NCI-H2227 (cell line): ENCODE measurements around the gene LTBR.
A peak's percentile ranks its signal among the peaks of the same experiment; 100 is the strongest.
"Not testable (repeated sequence)": the region's sequence is repeated elsewhere in the genome, so short reads cannot be mapped to it uniquely, and the experiment has no call there.

ENCODE experiments used
- DNase-seq: peaks from one replicate; lab custom pipeline; 2025; ENCODE audit not compliant: unreplicated experiment; lab: John Stamatoyannopoulos, UW

LTBR gene

GRCh38 chr12:6423267-6424007 is 39.5 kb downstream of the LTBR start:
- DNase-seq: peak; percentile 77

- no peak for DNase-seq
These were observed 40.0 kb downstream of the LTBR start for GRCh38 chr12:6424008-6424347.

- DNase-seq: no peak
These were observed 40.9 kb downstream of the LTBR start for GRCh38 chr12:6424866-6425265.

GRCh38 chr12:6425590-6426531 is 41.9 kb downstream of the LTBR start:
- DNase-seq: no peak

- DNase-seq: no peak
These were observed 43.1 kb downstream of the LTBR start for GRCh38 chr12:6426882-6427671.

GRCh38 chr12:6427796-6428195 is 43.8 kb downstream of the LTBR start:
- DNase-seq: not testable (repeated sequence)

- no peak for DNase-seq
These were observed 44.4 kb downstream of the LTBR start for GRCh38 chr12:6428326-6428725.

- DNase-seq: peak; percentile 40
These were observed 46.4 kb downstream of the LTBR start for GRCh38 chr12:6430124-6430989.

- no peak for DNase-seq
These were observed 49.0 kb downstream of the LTBR start for GRCh38 chr12:6432991-6433390.

GRCh38 chr12:6434205-6435140 is 50.5 kb downstream of the LTBR start:
- DNase-seq: no peak

GRCh38 chr12:6435961-6436715 is 52.2 kb downstream of the LTBR start:
- DNase-seq: no peak

GRCh38 chr12:6437586-6437985 is 53.6 kb downstream of the LTBR start:
- no peak for DNase-seq

- DNase-seq: no peak
These were observed 54.4 kb downstream of the LTBR start for GRCh38 chr12:6438345-6438744.

GRCh38 chr12:6440391-6440790 is 56.4 kb downstream of the LTBR start:
- no peak for DNase-seq
